PC-9 (cell line): ENCODE measurements around the gene LRP1B. TPM values are rescaled to one million over a fixed set of nuclear protein-coding genes. Genes with fewer than 3 reads are reported as not detected.

Source experiments
- BruUV-seq: library from RNA; stranded (reverse); fragments of 400-500 nt; replicated peaks from 2 replicates; lab custom pipeline; 2021; lab: Mats Ljungman, UMichigan
- CTCF ChIA-PET: fragments of 300-600 bp; sonication (Branson Sonifier 250); formaldehyde crosslinking; loops from one replicate; lab custom pipeline; 2022; ENCODE audit warnings: antibody characterized with exemption; lab: Charles Lee
- POLR2A ChIA-PET: fragments of 300-600 bp; sonication (Branson Sonifier 250); formaldehyde crosslinking; loops from one replicate; lab custom pipeline; 2022; ENCODE audit warnings: antibody characterized with exemption; ENCODE audit not compliant: unreplicated experiment; lab: Charles Lee
- DNase-seq, 2 experiments: peaks; one replicate each; pipeline versions ENCODE4 v3.0.0 to v3.0.0-alpha.2; 2015 to 2022; ENCODE audit warnings: mixed read lengths in 1 of 2
- H2AFZ ChIP-seq: fragments of 200-600 bp; sonication (generic); 2 replicates; pipeline ENCODE4 v1.8.1; 2017; ENCODE audit warnings: antibody characterized with exemption
- H3F3A ChIP-seq: fragments of 200-600 bp; sonication (generic); 2 replicates; pipeline ENCODE4 v1.8.1; 2017; ENCODE audit warnings: antibody characterized with exemption, mild to moderate bottlenecking, low read depth; ENCODE audit not compliant: insufficient read depth
- H3K27ac ChIP-seq: fragments of 200-600 bp; sonication (generic); 2 replicates; pipeline ENCODE4 v1.6.1; 2016; ENCODE audit warnings: mixed run types
- H3K27me3 ChIP-seq: fragments of 200-600 bp; sonication (generic); 2 replicates; pipeline ENCODE4 v1.6.1; 2016; ENCODE audit warnings: low read depth, mixed run types; ENCODE audit not compliant: insufficient read depth
- H3K36me3 ChIP-seq: fragments of 200-600 bp; sonication (generic); 2 replicates; pipeline ENCODE4 v1.6.1; 2016; ENCODE audit warnings: low read depth, mixed run types
- H3K4me1 ChIP-seq: fragments of 200-600 bp; sonication (generic); replicated peaks from 2 replicates; pipeline ENCODE4 v1.6.1; 2016; ENCODE audit warnings: mixed run types; ENCODE audit not compliant: insufficient read depth
- H3K4me2 ChIP-seq: fragments of 200-600 bp; sonication (generic); 2 replicates; pipeline ENCODE4 v1.6.1; 2017; ENCODE audit warnings: mixed run types
- H3K4me3 ChIP-seq: fragments of 200-600 bp; sonication (generic); 2 replicates; pipeline ENCODE4 v1.6.1; 2016; ENCODE audit warnings: mixed run types
- H3K79me2 ChIP-seq: fragments of 200-600 bp; sonication (generic); 2 replicates; pipeline ENCODE4 v1.6.1; 2017; ENCODE audit warnings: low read depth, mixed run types
- H3K9me2 ChIP-seq: fragments of 200-600 bp; sonication (generic); 2 replicates; pipeline ENCODE4 v1.8.1; 2017; ENCODE audit warnings: mild to moderate bottlenecking; ENCODE audit not compliant: insufficient read depth
- H3K9me3 ChIP-seq: fragments of 200-600 bp; sonication (generic); 2 replicates; pipeline ENCODE4 v1.8.1; 2016; ENCODE audit warnings: low read depth; ENCODE audit not compliant: insufficient read depth
- H4K20me1 ChIP-seq: fragments of 200-600 bp; sonication (generic); 2 replicates; pipeline ENCODE4 v1.8.1; 2017; ENCODE audit not compliant: insufficient read depth
- EZH2 ChIP-seq: fragments of 200-600 bp; sonication (generic); IDR thresholded peaks from 2 replicates; pipeline ENCODE4 v1.8.0; 2017; ENCODE audit warnings: antibody characterized with exemption, low read depth
- intact Hi-C: fragments of 100-400 bp; cut with micrococcal nuclease; formaldehyde crosslinking; loops from one replicate; pipeline ENCODE4 v1.10.0; 2022; ENCODE audit not compliant: unreplicated experiment
- total RNA-seq: library from RNA; stranded (reverse); gene quantifications from 2 replicates; pipeline ENCODE4 v1.2.3, GENCODE V29; 2021
- TF ChIP-seq, protein P1 (sequence below): fragments of 200-600 bp; sonication (generic); conservative IDR thresholded peaks from 2 replicates; pipeline ENCODE4 v1.6.1; 2017; ENCODE audit warnings: mixed run types, antibody characterized with exemption, mild to moderate bottlenecking, moderate library complexity

Gene LRP1B
- total RNA-seq, 1 experiment from 2014 or later, result 1.7 TPM

DNA sequence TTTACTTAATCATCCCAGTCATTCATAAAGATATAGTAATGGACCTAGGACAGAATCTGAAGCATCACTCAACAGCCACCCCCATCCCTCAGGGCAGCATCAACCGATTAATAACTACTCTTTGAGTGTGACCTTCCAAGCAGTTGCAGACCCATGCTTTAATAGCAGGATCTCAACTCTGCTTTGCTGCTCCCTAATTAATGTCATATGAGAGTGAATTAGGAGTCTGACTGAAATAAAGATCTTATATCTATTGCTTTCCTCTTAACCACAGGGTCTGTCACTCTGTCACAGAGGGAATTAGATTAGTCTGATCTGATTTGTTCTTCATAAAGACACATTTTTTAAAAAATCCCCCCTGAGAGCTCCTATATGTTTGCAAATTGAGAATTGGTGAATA, 46.1 kb upstream of the LRP1B start:
- H3F3A ChIP-seq, result no peaks in the 10 kb centered on the region
- H3K9me3 ChIP-seq, result no peaks in the 10 kb centered on the region
- intact Hi-C loops, result no loop called here
- no peak overlapping the region for H3K27ac ChIP-seq
- H3K36me3 ChIP-seq, result no peaks in the 10 kb centered on the region
- POLR2A ChIA-PET, result no interaction called here
- H4K20me1 ChIP-seq, result no peaks in the 10 kb centered on the region
- H3K27me3 ChIP-seq, result no peaks in the 10 kb centered on the region
- no peak for TF ChIP-seq EZH2
- TF ChIP-seq, protein P1, sequence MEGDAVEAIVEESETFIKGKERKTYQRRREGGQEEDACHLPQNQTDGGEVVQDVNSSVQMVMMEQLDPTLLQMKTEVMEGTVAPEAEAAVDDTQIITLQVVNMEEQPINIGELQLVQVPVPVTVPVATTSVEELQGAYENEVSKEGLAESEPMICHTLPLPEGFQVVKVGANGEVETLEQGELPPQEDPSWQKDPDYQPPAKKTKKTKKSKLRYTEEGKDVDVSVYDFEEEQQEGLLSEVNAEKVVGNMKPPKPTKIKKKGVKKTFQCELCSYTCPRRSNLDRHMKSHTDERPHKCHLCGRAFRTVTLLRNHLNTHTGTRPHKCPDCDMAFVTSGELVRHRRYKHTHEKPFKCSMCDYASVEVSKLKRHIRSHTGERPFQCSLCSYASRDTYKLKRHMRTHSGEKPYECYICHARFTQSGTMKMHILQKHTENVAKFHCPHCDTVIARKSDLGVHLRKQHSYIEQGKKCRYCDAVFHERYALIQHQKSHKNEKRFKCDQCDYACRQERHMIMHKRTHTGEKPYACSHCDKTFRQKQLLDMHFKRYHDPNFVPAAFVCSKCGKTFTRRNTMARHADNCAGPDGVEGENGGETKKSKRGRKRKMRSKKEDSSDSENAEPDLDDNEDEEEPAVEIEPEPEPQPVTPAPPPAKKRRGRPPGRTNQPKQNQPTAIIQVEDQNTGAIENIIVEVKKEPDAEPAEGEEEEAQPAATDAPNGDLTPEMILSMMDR, result no peak
- H3K4me2 ChIP-seq, result no peak overlapping the region
- 0 out of 2 replicates have a peak, but pooled peaks cover 7% of the 10 kb centered on the region for H3K4me1 ChIP-seq
- no peak for DNase-seq
- BruUV-seq, result no TSS peak
- H3K4me3 ChIP-seq, result no peak overlapping the region
- no peak overlapping the region for H2AFZ ChIP-seq
- H3K79me2 ChIP-seq, result no peaks in the 10 kb centered on the region
- no peaks in the 10 kb centered on the region for H3K9me2 ChIP-seq
- CTCF ChIA-PET, result no interaction called here

DNA sequence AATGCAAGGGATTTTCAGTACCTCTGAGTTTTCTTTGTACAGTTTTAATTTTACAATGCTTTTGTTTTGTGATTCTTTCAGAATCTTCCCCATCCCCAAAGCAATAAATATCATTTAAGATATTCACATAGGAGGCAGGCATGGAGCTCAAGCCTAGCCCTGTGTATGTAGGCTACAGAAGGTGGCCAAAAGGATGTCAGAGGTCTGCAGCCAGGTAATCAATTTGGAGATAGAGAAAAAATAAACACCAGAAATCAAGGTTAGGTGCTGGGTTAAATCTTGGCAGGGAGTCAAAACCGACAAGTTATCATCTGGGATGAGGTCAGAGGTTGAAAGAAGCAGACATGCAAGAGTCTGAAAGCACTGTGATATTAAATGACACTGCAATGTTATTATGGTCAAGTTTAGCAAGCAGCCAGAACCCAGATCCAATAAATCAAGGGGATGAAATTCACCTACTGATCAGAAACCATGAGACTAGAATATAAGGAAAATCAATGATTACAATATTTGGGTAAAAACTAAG, 45.1 kb upstream of the LRP1B start:
- DNase-seq, result no peak
- 0 out of 2 replicates have a peak, but pooled peaks cover 7% of the 10 kb centered on the region for H3K4me1 ChIP-seq
- POLR2A ChIA-PET, result no interaction called here
- H3K79me2 ChIP-seq, result no peaks in the 10 kb centered on the region
- H4K20me1 ChIP-seq, result no peaks in the 10 kb centered on the region
- H3K4me2 ChIP-seq, result no peak overlapping the region
- no peaks in the 10 kb centered on the region for H3F3A ChIP-seq
- intact Hi-C loops, result no loop called here
- BruUV-seq, result no TSS peak
- H3K9me3 ChIP-seq, result no peaks in the 10 kb centered on the region
- no peaks in the 10 kb centered on the region for H3K9me2 ChIP-seq
- H2AFZ ChIP-seq, result no peak overlapping the region
- CTCF ChIA-PET, result no interaction called here
- no peaks in the 10 kb centered on the region for H3K36me3 ChIP-seq
- H3K4me3 ChIP-seq, result no peak overlapping the region
- no peak for TF ChIP-seq EZH2
- H3K27ac ChIP-seq, result no peak overlapping the region
- H3K27me3 ChIP-seq, result no peaks in the 10 kb centered on the region

DNA sequence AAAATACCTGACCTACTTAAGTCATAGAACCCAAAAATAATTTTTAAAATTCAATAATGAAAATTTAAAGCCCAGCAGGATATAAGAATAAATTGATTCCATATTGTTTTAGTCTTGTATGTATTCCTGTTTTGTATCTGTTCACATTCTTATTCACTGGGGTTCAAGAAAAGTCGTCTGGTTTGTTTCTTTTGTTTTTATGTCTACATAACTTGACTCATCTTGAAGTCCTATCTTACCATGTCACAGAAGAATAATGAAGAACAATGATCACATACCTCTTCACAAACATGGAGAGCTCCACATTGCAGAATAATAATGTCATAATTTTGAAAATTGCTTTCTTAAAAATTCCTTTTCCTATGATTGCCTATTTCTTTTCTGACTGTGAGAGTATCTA, 43.4 kb upstream of the LRP1B start:
- ChIA-PET POLR2A (no interaction called here), CTCF (no interaction called here)

More for the DNA sequence above, 43.4 kb upstream of the LRP1B start:
- no peaks in the 10 kb centered on the region for H3K27me3 ChIP-seq
- no peak overlapping the region for H3K27ac ChIP-seq
- no peaks in the 10 kb centered on the region for H3K9me2 ChIP-seq
- TF ChIP-seq, protein P1, result no peak
- TF ChIP-seq EZH2, result no peak
- H3K36me3 ChIP-seq, result no peaks in the 10 kb centered on the region
- intact Hi-C loops, result no loop called here
- H3F3A ChIP-seq, result no peaks in the 10 kb centered on the region
- no peak overlapping the region for H3K4me2 ChIP-seq
- no peak overlapping the region for H3K4me3 ChIP-seq
- H3K79me2 ChIP-seq, result no peaks in the 10 kb centered on the region
- no peaks in the 10 kb centered on the region for H4K20me1 ChIP-seq
- no peak overlapping the region for H2AFZ ChIP-seq
- H3K4me1 ChIP-seq, result 0 out of 2 replicates have a peak, but pooled peaks cover 7% of the 10 kb centered on the region
- no peaks in the 10 kb centered on the region for H3K9me3 ChIP-seq
- no peak for DNase-seq
- BruUV-seq, result no TSS peak
